Stimulated activated CD8-positive, alpha-beta memory T cell treated with anti-CD3 and anti-CD28 coated beads, Interleukin-4, amount 100 ng/mL, for 24 hours (primary cell): ENCODE measurements around the gene ARHGEF28.

Experiments used
- DNase-seq: peaks from one replicate; pipeline ENCODE4 v3.0.0-alpha.2; 2020; ENCODE audit warnings: low read depth

ARHGEF28 gene

DNA sequence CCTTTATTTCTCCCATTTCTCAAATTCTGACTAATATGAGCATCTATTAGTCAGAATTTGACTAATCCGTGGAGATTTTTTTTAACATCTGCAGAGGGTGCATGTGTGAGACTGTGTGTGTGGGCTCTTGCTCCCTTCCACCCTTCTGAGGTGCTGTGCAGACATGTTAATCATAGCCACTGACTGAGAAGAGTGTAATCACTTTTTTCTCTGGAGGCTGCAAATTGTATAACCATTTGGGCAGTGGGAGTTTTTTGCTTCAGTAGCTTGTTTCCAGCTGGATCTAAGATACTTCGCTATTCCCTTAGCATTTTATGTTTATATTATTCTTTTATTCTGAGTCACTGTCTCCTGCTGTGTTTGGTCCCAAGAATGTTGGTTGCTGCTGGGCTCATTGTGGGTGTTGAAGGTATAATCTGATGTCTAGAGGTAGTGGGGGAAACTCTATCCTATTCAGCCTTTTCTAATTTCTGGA, 66.2 kb downstream of the ARHGEF28 start:
- DNase-seq: no peak

DNA sequence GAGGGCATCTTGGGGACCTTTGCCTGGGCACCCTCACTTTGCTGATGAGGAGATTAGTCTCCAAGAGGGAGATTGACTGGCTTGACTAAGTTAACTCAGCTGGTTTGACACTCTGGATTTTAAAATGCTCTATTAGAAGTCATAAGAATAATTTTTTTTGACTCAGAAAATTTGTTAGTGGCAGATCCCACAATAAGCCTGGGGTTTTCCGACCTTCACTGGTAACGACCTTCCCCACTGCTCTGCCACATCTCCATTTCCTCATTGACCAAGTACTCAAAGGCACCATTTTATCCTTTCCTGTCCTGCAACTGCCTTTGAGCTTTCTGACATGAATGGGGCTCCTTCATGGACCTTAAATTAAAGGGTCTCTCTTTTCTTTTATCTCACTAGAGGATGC, 67.0 kb downstream of the ARHGEF28 start:
- no peak for DNase-seq

DNA sequence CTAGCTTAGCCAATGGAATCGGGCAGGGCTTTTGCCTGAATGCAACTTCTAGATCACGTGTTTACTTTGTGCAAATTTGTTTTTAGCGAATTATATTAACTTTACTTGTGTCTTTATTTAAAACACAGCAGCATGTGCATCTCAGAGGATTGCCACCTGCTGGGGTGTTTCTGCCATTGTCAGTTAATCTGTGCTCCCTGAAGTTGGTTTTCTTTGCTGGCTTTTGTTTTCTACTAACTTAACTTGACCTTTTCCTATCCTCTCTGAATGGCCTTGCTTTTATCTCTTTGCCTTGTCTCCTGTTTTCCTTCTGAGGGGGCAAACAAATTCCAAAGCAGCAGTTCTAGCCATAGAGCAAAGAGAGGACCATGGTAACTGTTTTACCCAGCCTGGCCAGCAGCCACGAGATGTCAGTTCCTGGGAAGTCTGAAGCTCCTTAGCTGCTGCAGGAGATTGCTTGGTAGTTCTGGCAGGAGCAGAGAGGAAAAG, 67.6 kb downstream of the ARHGEF28 start:
- no peak for DNase-seq

DNA sequence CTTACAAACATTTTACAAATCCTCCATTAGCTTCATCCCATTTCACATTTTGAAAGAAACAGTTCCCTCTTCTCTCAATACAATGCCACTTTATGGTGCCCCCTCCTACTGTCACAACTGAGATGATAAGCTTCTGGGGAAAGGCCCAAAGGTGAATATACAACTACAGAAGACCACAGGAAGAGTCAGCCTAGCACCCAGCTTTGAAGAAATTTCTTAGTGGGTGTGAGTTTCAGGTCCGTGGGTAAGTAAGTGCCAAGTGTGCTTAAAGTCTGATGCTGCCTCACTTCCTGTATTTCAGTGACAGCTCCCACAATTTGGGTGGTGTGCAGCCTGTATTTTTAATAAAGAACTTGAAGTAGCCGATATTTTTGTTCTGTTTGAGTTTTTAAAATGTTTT, 68.1 kb downstream of the ARHGEF28 start:
- no peak for DNase-seq

DNA sequence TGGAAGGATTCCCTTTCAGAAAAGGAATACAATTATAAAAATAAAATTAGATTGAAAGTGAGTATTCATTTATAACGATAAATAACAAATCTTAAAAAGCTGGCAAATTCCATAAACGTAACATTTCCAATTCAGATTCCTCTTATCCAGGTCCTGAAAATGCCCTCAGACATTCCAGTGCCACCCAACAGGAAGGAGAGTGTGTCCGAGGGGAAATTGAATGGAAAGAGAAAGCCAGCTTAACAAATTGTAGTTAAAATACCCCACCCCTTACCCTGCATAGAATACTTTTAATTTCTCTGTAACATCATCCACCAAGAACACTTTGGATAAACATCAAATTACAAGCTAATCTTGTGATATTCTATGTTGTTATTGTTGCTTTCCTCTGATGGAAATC, 72.0 kb downstream of the ARHGEF28 start:
- DNase-seq: no peak

DNA sequence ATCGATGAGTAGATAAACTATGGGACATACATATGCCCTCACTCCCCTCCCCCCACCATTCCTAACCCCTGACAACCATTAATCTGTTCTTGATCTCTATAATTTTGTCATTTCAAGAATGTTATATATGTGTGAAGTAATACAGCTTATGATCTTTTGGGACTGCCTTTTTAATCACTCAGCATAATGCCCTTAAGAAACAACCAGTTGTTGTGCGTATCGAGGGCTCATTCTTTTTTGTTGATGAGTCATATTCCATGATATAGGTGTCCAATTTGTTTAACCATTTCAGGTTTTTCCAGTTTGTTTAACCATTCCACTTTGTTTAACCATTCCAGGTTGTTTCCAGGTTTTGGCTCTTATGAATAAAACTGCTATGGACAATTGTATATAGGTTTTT, 75.6 kb downstream of the ARHGEF28 start:
- DNase-seq: no peak

DNA sequence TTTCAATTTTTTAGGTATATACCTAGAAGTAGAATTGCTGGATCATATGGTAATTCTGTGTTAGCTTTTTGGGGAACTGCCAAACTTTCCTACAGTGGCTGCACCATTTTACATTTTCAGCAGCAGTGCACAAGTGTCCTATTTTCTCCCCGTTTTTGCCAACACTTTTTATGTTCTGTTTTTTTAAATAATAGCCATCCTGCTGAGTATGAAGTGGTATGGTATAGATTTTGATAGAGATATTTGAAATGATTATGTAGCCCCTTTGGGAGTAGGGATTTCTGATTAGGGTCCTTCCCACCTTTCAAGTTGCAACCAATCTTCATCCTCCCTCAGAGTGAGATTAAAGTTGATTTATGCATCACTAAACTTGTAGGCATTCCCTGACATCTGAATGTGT, 76.5 kb downstream of the ARHGEF28 start:
- DNase-seq: no peak

DNA sequence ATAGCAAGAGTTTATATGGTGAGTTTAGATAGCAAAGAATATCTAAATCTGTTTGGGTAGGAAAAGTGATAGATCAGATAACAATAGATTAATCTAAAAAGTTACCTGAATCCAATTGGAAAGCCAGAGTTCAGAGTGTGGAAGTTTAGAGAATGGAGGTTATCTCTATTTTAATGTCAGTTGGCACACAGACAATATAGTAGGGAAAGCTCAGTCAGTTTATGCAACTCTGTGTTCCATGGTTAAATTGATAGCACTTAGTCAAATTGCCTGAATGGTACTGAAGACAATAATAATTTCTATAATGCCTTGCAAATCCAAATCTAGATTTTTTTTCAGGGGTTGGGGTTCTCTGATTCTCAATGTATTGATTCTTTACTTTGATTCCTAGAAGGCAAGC, 77.0 kb downstream of the ARHGEF28 start:
- no peak for DNase-seq

DNA sequence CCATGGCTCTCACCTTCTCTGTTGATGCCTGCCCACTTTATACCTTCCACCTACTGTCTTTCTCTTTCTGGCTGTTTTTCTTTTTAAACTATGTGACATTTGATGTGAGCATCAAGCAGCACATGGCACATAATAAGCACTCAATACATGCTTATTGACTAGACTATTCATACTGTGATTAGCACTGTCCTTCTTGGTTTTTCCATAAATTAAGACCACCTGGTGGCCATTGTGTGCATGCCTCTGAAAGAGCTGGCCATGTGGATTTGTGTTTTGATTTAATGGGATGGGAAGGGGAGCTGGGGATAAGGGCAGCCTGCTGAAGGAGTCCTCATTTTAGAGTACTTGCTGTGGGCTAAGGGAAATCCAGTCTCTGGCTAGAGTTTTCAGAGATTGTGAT, 79.4 kb downstream of the ARHGEF28 start:
- no peak for DNase-seq

DNA sequence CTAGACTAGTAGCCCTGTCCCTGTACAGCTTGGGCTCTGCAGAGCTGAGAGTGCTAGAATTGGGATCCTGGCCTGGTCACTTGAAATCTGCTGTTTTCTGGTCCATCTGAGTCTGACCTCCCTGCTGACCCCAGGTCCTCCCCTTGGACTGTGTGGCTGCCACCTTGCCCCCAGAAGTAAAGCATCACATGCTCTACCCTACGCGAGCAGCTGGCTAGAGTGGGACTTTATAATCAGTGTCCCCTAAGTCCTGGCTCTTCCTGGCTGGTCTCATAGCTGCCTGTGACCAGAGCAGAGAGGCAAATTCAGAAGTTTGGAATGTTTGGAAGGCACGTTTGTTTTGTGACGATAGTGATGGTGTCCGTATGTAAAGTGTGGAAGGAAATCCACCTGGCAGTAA, 81.0 kb downstream of the ARHGEF28 start:
- no peak for DNase-seq

DNA sequence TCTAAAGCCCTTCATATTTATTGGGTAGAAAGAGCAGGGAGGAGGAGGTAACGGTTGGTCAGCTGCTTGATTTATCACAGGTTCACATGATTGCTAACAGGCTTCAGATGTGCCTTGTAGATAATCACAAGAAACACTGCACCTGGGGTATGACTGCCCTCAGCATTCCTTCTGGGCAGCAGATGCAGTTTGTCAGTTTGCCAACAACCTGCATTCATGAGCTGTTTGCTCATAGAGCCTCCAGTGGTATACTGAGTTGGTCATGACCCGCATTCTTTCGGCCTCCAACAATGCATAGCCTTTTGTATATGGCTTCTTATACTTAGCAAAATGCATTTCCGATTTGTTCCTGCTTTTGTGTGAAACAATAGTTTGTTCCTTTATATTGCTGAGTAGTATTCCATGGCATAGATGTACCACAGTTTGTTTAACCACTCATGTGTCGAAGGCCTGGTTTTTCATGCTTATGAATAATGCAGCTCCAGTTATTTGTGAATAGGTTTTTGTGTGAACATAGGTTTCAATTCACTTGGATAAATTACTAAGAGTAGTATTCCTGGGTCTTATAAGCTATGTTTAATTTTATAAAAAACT, 83.6 kb downstream of the ARHGEF28 start:
- no peak for DNase-seq

DNA sequence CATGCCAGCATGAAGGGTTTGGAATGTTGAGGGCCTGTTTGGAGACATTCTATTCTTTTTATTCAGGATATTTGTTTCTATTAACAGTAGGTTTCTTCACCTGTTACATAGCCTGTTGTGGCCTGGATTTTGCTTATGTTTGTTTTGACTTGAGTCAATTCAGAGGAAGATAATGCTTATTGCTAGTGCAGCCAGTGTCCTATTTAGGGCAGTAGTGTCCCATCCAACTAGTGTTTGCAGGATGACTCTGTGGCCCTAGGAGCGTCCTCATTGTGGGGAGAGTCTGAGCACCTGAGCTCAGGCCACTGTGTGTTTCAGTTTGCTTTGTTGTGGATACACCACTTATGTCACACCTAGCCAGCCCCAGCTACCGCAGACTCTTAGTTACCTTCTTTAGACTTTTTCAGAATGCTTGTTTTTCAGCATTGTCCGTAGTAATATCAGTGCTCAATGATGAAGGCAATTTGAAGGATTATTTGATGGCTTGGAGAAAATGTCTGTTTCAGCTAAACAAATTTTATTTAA, 90.3 kb downstream of the ARHGEF28 start:
- no peak for DNase-seq

DNA sequence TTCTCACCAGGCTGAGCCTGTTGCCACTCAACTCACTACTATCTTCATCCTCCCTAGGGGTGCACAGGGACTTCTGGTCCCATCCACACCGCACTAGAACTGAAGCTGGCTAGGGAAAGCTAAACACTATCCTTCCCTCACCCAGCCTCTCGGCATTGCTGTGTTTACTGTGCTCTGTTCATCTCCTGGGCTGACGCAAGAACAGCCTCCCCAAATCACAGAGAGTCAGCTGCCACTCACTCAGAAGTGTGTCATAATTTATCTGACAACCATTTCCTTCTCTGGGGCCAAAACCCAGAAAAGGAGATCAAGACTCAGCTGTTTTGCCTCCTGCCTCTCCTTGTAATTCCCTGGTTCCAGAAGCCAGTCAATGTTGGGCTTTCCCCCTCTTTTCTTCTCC, 92.8 kb downstream of the ARHGEF28 start:
- no peak for DNase-seq

DNA sequence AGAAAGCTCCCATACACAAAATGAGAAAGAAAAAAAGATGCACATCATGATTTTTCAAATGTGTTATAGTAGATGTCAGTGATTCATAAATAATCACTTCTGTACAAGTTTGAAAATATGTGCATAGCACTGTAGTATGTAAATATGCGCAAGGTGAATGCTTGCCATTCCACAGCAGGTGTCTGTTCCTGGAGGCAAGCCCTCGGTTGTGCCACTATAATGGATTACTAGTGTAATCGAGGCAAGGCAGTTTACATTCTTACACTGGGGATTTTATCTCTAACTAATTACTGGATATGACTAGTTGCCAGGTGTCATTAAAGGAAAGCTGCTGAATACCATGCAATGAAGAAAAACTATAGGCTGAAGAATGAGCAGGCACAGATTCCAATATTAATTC, 93.6 kb downstream of the ARHGEF28 start:
- no peak for DNase-seq

DNA sequence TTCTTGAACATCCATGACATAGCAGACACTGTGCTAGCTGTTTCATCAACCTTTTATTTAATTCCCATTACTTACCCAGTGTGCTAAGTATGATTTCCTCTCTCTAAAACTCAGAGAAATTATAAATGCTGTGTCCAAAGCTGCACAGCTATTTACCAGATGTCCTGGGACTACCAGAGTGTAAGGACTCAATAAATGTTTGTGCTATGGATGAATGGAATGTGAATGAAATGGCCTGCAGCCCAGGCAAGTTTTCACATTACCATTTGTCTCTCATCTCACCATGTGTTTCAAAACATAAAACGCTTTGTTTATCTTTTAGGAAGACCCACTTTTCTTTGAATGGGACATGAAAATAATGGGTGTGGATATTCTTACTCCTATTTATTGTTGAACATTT, 96.2 kb downstream of the ARHGEF28 start:
- DNase-seq: no peak

DNA sequence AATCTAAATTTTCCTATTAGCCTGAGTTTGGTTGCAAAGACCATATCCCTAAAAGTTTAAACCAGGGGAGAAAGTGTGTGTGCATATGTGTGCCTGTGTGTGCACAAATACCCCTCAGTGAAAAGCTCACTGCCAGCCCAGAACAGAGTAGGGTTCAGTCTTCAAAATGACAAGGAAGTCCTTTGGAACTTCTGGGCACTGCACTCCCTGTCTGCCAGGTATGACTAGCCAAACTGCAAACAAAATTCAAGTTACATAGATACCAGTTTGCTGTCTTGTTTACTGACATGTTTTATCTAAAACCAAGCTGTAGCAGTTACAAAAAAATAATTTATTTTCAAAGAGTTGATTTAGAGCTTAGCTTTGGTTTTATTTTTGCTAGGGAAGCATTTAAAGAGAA, 100.1 kb downstream of the ARHGEF28 start:
- no peak for DNase-seq

DNA sequence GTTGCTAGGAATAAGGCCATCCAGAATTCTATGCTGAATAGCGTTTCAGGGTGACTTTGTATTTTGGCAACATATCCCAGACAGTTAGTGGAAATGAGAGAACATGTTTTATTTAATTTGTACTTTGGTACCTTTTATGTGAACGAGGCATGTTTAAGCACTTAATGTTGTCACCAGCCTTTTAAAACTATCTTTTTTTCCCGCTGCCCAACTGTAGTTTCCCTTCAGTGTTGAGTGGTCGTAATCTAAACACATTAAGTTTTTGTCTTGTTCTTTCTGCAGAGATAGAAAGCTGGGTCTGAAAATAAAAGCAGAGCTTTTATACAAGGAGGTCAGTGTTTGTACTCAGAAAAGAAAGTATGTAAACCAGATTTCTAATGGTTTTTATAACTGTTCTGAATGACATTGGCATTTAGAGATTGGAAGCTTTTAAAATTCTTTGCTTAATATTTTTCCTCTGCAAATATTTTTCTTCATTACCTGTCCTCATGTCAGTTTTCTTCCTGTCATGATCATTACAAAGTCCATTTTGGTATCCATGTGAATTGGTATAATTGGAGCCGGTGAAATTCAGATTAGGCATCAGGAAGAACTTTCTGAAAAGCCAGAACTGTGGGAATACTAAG, 100.7 kb downstream of the ARHGEF28 start:
- DNase-seq: no peak

DNA sequence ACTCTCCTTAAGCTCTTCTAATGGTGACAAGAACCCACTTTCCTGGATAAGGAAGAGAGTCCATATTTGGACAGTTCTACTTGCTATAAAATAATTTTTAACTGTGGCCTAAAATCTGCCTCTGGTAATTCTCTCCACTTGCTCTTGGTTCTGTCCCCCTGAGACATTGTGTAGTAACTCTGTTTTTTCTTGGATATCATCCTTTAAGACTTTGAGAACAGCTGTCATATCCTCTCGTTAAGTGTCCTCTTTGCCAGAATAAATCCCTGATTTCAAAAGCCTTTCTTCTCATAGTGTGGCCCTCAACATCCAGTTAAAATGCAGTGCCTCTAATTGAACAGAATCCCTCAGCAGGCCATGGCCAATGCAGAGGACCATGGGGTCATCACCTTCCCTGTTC, 101.5 kb downstream of the ARHGEF28 start:
- DNase-seq: no peak

DNA sequence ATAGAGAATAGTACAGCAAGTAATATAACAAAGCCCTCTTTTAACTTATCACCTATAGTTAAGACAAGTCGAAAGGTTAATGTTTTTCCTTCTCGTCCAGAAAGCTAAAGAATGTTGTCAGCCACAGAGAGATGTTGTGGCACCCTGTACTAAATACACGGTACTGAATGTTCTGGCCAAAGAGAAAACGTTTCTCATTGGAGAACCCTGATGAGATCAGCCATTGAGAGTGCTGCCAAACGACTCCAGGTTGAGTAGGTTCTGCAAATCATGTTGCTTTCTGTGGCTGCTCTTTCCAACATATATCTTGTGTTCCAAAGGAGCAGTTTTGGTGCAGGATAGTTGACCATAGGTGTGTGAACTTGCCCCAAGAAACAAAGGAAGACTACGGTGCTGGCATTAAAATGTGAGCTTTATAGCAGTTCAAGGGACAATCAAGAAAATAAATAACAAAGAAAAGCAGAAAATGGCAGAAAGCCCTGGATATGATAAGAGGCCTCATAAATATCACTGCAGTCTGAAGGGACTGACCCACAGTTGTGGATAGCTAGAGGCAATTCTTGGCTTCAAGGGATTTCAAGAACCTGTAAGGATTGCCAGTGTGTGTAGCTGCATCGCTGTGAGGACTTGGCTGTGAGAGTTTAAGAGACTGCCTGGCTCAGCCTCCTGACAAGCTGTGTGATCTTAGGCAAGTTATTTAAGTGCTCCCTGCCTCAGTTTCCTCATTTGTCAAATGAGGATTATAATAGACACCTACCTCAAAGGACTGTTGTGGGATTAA, 102.7 kb downstream of the ARHGEF28 start:
- DNase-seq: no peak

DNA sequence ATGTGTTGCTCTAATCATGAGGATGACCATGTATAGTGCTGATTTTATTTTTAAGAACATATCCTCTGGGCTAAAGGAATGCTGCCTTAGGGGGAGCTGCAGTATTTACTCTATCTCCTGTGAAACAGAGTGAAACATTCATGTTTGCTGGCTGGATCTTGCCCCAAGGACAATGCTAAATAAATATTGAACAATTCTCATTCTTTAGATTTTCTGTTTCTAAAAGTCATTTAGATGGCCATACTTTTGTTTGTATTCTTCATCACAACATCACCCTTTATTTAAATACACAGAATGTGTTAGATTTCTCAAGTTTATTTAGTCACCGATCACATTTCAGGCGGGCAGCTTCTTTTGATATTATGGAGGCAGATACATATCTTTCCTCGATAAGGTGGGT, 103.3 kb downstream of the ARHGEF28 start:
- no peak for DNase-seq

DNA sequence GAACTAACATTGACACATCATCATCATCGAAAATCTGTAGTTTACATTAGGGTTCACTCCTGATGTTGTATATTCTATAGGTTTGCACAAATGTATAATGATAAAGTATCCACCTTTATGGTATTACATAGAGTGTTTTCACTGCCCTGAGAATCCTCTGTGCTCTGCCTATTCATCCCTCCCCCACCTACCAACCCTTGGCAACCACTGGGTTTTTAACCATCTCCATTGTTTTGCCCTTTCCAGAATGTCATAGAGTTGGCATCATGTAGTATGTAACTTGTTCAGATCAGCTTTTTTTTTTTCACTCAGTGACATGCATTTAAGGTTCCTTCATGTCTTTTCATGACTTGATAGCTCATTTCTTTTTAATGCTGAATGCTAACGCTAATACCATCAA, 106.0 kb downstream of the ARHGEF28 start:
- DNase-seq: no peak

DNA sequence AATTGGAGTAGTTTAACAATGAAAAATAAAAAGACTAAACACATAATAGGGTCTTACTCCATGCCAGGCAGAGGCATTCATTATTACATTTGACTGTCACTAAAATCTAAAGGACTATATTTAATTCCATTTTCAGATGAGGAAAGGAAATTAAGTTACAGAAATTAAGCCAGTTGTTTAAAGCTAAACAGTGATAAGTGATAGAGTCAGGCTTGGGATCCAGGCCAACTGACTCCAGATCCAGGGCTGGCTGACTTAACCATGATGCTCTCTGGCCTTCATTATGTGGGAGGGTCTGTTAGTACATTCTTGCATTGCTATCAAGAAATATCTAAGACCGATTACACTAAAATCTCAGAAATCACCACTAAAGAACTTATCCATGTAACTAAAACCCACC, 107.2 kb downstream of the ARHGEF28 start:
- no peak for DNase-seq
